Measurements from ENCODE around the gene MAP3K21. TPM values are rescaled to one million over a fixed set of nuclear protein-coding genes. Genes with fewer than 3 reads are reported as not detected.

MAP3K21 gene
- polyA plus RNA-seq, 3 donors, result 0.38 to 2.7 (median 0.59) TPM

DNA sequence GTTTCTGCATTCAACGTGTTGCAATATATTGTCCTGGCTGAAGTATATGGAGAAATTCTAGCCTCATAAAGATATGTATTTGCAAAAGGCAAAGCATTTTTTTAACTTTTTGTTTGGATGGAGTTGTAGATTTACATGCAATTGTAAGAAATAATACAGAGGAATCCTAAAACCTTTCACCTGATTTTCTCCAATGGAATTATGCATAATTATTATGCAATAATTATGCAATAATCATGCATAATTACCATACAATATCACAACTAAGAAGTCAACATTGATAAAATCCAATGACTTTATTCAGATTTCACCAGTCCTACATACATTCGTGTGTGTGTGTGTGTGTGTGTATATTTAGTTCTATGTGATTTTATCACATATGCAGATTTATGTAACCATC lies 7.5 kb upstream of the MAP3K21 start:
- H3K27ac ChIP-seq (ENCODE audit: low read depth in 1 of 2, low read length in 2 of 2), result no peak overlapping the region
- H3K36me3 ChIP-seq (replicated peaks in 1 of 2; ENCODE audit: control insufficient read depth in 1 of 2, insufficient read depth in 2 of 2, low read length in 2 of 2), result no peaks in the 10 kb centered on the region
- no peak overlapping the region for H3K27ac Mint-ChIP-seq
- H3K4me3 ChIP-seq (replicated peaks in 1 of 3; ENCODE audit: low read depth in 2 of 3, low read length in 3 of 3), result no peak overlapping the region
- DNase-seq, result no peak
- H4K20me1 ChIP-seq (ENCODE audit: insufficient read depth, low read length), result no peaks in the 10 kb centered on the region
- H3K79me2 ChIP-seq (ENCODE audit: insufficient read depth, low read length), result no peaks in the 10 kb centered on the region
- intact Hi-C loops (cut with micrococcal nuclease), result no loop called here
- H3K9me3 Mint-ChIP-seq, result peaks cover 0 to 2% (median 0%) of the 10 kb centered on the region in 7 donors
- TF ChIP-seq CTCF (IDR thresholded peaks at IDR 0.05), result no peak
- H2AFZ ChIP-seq (ENCODE audit: insufficient read depth, low read depth, low read length, poor library complexity, severe bottlenecking), result no peak overlapping the region
- H3K4me2 ChIP-seq (replicated peaks; ENCODE audit: extremely low read depth, low read length, poor library complexity, severe bottlenecking), result no peak overlapping the region
- no peaks in the 10 kb centered on the region for H3K4me1 Mint-ChIP-seq
- no CpG with 5 or more reads among the region's 2 CpGs for WGBS (ENCODE audit: insufficient coverage)
- peaks cover 8 to 17% (median 12%) of the 10 kb centered on the region in 3 donors for H3K27me3 Mint-ChIP-seq (ENCODE audit: low read depth in 3 of 3)
- no peak overlapping the region for H3K9ac ChIP-seq (ENCODE audit: insufficient read depth, low read length, poor library complexity, severe bottlenecking)
- no peaks in the 10 kb centered on the region for H3K36me3 Mint-ChIP-seq
- H3K4me1 ChIP-seq (ENCODE audit: control insufficient read depth in 1 of 2, insufficient read depth in 2 of 2, low read length in 2 of 2), result no peaks in the 10 kb centered on the region
- peaks cover 4 to 5% of the 10 kb centered on the region in 2 donors for H3K27me3 ChIP-seq (ENCODE audit: control insufficient read depth in 2 of 2, insufficient read depth in 2 of 2, low read length in 2 of 2)
- no peak overlapping the region for H3K4me3 Mint-ChIP-seq
- no peaks in the 10 kb centered on the region for H3K9me3 ChIP-seq (replicated peaks in 1 of 2; ENCODE audit: control insufficient read depth in 1 of 2, insufficient read depth in 1 of 2, low read length in 2 of 2)

DNA sequence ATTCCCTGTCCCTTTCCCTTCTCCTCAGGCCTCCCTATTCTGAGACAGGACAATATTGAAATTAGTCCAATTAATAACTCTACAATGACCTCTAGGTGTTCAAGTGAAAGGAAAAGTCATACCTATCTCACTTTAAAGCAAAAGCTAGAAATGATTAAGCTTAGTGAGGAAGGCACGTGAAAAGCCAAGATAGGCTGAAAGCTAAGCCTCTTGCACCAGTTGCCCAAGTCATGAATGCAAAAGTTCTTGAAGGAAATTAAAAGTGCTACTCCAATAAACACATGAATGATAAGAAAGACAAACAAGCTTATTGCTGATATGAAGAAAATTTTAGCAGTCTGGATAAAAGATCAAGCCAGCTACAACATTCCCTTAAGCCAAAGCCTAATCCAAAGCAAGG lies 3.8 kb upstream of the MAP3K21 start:
- H3K9ac ChIP-seq (ENCODE audit: insufficient read depth, low read length, poor library complexity, severe bottlenecking), result no peak overlapping the region
- peaks cover under 1% of the 10 kb centered on the region for H3K79me2 ChIP-seq (ENCODE audit: insufficient read depth, low read length)
- intact Hi-C loops (cut with micrococcal nuclease), result no loop called here
- H3K4me2 ChIP-seq (replicated peaks; ENCODE audit: extremely low read depth, low read length, poor library complexity, severe bottlenecking), result no peak overlapping the region
- Mint-ChIP-seq H3K4me1 (peaks cover 7% of the 10 kb centered on the region), H3K4me3 (no peak overlapping the region), H3K9me3 (peaks cover 0 to 2% (median 0%) of the 10 kb centered on the region in 7 donors), H3K27me3 (ENCODE audit: low read depth in 3 of 3) (peaks cover 7 to 13% (median 11%) of the 10 kb centered on the region in 3 donors), H3K36me3 (no peaks in the 10 kb centered on the region), H3K27ac (peak overlapping the region in 1 of 7 donors; percentile 24)
- no peak overlapping the region for H2AFZ ChIP-seq (ENCODE audit: insufficient read depth, low read depth, low read length, poor library complexity, severe bottlenecking)
- H3K4me3 ChIP-seq (replicated peaks in 1 of 3; ENCODE audit: low read depth in 2 of 3, low read length in 3 of 3), result no peak overlapping the region
- peaks cover 4 to 8% of the 10 kb centered on the region in 2 donors for H3K27me3 ChIP-seq (ENCODE audit: control insufficient read depth in 2 of 2, insufficient read depth in 2 of 2, low read length in 2 of 2)
- no peaks in the 10 kb centered on the region for H4K20me1 ChIP-seq (ENCODE audit: insufficient read depth, low read length)
- no peak for DNase-seq
- no peaks in the 10 kb centered on the region for H3K36me3 ChIP-seq (replicated peaks in 1 of 2; ENCODE audit: control insufficient read depth in 1 of 2, insufficient read depth in 2 of 2, low read length in 2 of 2)
- no peak for TF ChIP-seq CTCF (IDR thresholded peaks at IDR 0.05)
- H3K4me1 ChIP-seq (ENCODE audit: control insufficient read depth in 1 of 2, insufficient read depth in 2 of 2, low read length in 2 of 2), result peaks cover 6 to 12% of the 10 kb centered on the region in 2 donors
- H3K9me3 ChIP-seq (replicated peaks in 1 of 2; ENCODE audit: control insufficient read depth in 1 of 2, insufficient read depth in 1 of 2, low read length in 2 of 2), result no peaks in the 10 kb centered on the region
- no CpG with 5 or more reads among the region's 1 CpG for WGBS (ENCODE audit: insufficient coverage)
- no peak overlapping the region for H3K27ac ChIP-seq (ENCODE audit: low read depth in 1 of 2, low read length in 2 of 2)

Measured in CD14-positive monocyte (primary cell).